Caki2 (cell line): ENCODE data around the gene FBXW2. TPM values are rescaled to one million over a fixed set of nuclear protein-coding genes. Genes with fewer than 3 reads are reported as not detected.

Experiments
- DNase-seq: peaks from one replicate; pipeline ENCODE4 v3.0.0-alpha.2; 2015; ENCODE audit warnings: low read depth
- in situ Hi-C: cut with HindIII; loops from 2 replicates; pipeline ENCODE4 v1.10.0; 2016; ENCODE audit warnings: low sequenced_read_pairs, low pct_unique_long_range_greater_than_20kb, mixed read lengths
- total RNA-seq: library from RNA; depleted of rRNA; stranded (reverse); fragments of >200 nt; shearing (Covaris generic); gene quantifications from 2 replicates; pipeline ENCODE4 v1.2.3, GENCODE V29; 2014; ENCODE audit warnings: low replicate concordance

FBXW2 gene
- total RNA-seq, 1 experiment from 2014 or later, result 15.1 TPM

DNA sequence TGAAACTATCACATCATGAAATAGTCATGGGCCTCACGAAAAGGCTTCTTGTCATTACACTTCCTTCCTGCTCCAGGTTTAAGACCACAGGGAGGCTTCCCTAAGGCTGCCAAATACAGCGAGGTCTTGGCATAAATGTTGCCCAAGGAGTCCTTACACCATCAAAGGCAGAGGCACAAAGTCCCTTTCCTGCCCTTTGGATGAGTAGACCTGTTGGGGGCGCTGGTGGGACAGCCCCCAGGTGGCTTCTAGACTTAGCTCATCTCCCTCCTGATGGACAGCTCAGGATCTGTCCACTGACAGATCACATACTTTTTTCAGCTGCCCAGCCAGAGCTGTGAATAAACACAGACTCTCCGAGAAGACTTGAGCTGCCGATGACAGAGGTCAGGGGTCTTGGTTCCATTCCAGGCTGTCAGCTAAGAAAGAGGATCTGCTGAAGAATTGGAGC lies 63.4 kb downstream of the FBXW2 start:
- in situ Hi-C loops, result no loop called here
- no peak for DNase-seq

DNA sequence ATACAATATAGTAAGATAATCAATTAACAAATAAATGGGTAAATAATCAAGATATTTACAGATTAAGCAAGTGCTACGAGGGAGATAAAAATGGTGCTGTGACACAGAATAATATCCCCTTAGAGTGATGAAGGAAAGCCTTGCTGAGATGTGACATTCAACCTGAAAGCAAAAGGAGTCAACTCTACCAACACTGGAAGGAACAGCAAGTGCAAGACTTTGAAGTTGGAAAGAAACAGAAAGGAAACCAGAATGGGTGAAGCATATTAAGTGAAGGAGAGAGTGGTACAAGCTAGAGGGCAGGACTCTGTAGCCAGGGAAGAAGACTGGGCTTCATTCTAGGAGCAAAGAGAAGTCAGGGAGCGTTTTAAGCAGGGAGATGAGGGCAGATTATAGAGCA lies 66.7 kb downstream of the FBXW2 start:
- no peak for DNase-seq
- in situ Hi-C loops, result no loop called here

DNA sequence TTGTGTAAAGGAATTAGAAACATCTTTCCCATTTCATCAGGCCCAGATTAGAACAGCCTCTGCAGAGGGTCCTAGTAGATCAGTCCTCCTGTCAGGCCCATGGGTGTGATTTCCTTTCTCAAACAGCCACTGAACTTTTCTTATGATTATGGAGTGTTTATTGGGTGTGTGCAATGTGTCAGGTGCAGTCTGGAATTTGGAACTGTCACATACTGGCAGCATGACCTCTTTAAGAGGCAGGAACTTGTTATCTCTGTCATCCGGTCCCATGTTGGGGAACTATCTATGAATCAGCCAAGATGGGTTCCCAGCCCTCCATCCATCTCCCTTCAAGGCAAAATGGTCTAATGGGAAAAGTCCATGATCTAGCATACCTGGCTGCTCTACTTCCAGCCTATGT lies 67.3 kb downstream of the FBXW2 start:
- in situ Hi-C loops, result no loop called here
- DNase-seq, result no peak

DNA sequence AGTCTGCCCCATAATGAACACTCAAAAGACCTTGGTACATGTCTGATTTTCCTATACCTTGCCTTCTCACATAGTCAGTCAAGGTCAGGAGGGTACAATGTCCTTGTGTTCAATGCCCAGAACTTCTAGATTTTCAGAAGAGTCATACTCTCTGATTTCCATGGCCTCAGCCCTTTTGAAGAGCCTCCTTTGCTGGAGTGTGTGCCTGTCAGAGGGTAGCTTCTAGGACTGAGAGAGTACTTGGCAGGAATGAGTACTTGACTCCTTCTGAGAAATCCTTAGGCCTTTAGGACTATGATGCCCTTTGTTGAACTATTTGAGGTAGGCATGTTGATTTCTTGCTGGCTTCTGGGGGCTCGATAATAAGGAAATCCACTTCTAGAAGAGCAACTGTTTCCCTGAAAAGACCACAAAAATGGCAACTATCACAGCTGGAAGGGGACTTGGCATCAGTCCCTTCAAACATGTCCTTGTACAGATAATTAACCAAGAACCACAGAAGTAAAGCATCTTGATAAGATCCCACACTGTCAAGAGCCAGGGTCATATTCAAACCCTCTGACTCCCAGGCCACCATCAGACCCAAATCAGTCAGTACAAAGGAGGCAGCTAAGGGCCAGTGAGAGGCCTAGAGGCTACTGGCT lies 68.3 kb downstream of the FBXW2 start:
- no peak for DNase-seq
- in situ Hi-C loops, result no loop called here

DNA sequence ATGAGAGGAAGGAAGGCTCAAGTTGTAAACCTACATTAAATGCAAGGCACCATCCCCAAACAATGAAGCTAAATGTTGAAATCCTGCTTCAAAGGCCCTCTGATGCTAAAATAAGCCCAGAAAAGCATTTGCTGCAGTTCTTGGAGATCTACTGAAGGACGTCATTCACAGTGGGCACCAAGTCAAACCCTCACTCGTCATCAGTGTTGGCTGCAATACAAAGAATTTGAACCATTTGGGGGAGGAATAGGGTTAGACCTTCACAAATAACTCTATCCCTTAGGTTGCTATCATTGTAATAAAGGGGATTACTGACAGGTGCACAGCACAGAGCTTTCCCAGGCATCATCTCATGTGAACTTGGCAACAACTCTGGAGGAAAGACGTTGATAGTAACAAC lies 69.7 kb downstream of the FBXW2 start:
- in situ Hi-C loops, result no loop called here
- no peak for DNase-seq

DNA sequence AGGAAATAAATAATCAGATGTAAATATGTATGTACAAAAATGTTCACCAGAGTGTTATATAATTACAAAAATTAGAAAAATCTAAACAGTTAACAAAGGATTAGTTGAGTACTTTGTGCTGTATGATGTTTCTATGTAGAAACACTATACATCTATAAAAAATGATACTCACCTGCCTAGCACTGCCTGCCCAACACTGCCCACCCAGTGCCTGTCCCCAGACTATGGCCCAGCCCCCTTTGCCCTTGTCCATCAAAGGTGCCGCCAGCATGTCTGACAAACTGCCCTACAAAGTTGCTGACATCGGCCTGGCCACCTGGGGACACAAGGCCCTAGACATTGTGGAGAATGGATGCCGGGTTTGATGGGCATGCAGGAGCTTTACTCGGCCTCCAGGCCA lies 72.8 kb downstream of the FBXW2 start:
- no peak for DNase-seq
- in situ Hi-C loops, result no loop called here

DNA sequence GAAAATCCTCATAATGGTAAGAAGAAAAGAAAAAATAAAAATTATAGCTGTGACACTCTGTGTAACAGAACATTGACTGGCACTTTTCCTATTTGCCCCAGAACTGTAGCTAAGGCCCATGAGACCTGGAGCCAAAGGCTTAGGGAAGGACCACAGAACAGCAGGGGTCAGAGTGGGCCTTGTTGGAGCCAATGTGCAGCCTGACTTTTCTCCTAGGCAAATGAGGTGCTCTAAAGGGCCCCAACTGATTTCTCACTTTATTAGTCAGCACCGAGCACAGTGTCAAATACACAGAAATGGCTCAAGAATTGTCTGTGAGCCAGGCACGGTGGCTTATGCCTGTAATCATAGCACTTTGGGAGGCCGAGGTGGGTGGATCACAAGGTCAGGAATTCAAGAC lies 74.9 kb downstream of the FBXW2 start:
- in situ Hi-C loops, result no loop called here
- DNase-seq, result no peak

DNA sequence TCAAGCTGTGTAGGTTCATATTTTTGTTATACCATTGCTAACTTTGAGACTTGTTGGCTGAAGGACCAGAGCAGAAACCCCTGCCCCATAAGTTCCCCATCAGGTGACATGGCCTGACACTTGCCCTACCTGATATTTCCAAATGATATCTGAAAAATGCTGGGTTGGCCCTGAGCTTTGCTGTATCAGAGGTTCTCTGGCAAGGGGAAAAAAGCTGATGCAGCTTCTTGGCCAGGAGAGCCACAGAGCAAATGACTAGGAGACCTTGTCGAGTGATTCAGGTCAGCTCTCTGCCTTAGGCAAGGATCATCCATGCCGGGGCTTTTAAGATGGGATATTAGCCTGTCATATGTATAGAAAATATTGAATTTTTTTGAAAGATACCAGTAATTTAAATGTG lies 76.0 kb downstream of the FBXW2 start:
- DNase-seq, result no peak
- in situ Hi-C loops, result no loop called here

DNA sequence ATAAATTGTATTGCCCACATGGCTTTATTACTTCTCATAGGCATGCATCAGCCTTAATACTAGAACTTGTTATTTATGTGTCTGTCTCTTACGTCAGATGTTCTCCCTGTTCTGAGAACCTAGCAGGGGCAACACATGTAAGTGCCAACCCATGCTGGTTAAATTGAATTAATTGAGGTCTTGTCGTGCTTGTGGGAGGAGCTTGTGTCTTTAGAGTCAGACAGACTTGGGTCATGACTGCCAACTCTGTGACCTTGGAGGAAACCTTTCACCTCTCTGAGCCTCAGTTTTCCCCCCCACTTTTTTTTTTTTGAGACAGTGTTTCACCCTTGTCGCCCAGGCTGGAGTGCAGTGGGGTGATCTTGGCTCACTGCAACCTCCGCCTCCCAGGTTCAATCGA lies 76.7 kb downstream of the FBXW2 start:
- in situ Hi-C loops, result no loop called here
- DNase-seq, result no peak

DNA sequence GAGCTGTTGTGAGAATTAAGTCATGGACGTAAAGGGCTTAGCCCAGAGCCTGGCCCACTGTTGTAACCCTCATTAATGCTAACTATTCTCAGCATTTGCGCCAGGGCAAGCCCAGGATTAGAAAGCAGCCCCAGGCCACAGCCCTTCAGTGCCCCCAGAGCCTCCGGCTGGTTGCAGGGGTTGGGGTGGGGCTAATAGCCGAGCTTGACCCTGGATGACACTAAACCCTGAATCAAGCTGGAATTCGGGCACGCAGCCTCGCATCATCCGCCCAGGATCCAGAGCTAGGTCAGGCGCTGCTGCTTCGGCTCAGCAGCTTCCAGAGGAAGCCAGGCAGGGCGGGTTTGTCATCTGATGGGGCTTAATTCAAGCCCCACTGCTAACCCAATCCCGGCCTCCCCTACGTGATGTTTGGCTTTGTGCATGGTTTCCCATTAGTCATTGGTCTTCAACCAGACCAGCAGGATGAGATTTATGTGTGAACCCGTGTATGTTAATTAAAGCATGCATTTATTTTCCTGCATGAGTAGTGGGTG lies 77.8 kb downstream of the FBXW2 start:
- in situ Hi-C loops, result no loop called here

DNA sequence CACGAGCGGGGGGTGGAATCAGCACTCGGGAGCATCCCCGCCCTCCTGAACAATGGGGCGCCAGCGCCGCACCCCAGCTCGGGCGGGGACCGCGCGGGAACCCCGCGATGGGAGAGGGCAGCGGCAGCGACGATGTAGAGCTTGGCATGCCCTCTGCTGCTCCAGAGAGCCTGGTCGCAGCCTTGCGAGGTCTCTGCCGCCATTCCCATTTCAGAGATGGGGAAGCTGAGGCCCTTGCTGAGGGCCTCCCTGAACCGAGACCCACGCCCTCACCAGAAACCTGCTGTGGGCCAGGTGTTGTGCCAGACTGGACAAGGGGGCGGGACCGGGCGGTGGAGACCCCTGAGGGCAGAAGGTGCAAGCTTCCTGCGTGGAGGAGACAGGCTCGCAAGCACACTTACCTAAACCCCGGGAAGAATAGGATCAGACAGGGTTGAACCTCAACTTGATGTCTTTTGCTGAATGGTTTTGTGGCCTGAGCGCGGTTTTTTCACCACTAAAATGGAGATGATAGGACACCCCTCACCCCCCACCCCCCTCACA lies 78.3 kb downstream of the FBXW2 start:
- DNase-seq, result no peak
- in situ Hi-C loops, result no loop called here

More for the DNA sequence above, 77.8 kb downstream of the FBXW2 start:
- peak; percentile 93 for DNase-seq

DNA sequence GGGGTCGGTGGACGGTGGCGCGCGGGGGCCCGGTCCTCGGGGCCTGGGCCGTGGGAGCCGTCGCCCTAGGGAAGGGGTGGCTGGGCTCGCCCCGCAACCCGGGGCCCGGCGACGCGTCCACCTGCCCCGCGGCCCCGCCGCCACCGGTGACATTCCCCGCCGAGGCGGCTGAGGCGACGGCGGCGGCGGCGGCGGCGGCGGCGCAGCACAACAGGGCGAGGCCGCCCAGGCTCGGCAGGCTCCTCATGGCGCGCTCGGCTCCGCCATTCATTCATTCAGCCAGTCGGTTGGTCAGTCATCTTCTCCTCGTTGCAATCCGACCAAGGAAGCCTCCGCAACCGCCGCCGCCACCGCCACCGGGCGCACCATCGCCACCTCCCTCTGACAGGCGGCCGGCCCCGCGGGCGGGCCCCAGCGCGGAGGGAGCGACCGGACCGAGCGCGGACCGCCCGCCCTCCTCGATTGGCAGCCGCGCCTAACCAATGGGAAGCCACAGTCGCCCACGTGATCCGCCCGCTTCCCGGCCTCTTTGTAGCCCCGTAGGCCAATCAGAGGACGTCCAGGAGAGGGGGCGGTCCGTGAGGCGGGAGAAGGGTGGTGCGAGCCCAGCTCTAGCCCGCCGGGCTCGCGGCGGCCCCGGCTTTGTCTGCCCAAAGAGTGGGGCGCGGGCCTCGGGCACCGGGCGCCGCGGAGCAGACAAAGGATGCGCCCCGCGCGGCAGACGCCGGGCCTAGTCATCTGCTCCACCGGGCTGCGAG lies 78.9 kb downstream of the FBXW2 start, which contains the start of gene MEGF9:
MEGF9 (minus strand) TSS at position 383 of the 758 bp plus-strand sequence; CDS start at position 271, 112 bp downstream.
- peak; percentile 98 for DNase-seq
- in situ Hi-C loops, result no loop called here

DNA sequence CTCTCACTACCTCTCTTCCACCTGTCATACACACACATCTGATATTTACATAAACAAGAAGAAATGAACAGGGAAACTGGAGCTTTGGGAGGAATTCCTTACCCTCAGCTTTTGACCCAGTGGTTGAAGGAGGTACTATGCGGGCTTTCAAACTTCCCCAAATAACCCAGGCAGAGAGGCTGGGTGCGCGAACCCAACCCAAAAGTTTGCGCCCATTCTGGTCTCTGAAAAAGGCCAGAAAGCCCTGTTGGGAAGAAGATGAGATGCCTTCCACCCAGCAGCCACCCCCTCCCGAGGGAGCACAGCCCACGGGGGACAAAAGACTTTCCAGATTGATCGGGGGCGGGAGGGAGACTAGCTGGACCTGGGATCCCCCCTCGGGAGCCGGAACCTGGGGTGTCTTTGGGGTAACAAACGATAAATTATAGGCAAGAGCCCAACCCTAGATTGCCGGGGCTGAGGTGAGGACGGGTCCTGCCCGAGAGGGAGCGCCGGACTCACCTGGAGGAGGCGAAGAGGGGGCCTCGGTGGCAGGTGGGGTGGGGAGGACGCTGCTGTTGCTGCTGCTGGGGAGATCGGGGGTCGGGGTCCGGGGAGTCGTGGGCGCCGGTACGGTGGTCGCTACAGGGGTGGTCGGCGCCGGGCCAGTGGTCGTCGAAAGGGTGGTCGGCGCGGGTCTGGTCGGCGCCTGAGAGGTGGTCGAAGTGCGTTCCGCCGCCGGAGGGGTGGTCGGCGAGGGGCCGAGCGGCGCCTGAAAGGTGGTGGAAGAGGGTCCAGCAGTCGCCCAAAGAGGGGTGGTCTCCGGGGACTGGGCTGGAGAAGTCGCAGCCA lies 79.7 kb downstream of the FBXW2 start:
- no peak for DNase-seq
- in situ Hi-C loops, result no loop called here

DNA sequence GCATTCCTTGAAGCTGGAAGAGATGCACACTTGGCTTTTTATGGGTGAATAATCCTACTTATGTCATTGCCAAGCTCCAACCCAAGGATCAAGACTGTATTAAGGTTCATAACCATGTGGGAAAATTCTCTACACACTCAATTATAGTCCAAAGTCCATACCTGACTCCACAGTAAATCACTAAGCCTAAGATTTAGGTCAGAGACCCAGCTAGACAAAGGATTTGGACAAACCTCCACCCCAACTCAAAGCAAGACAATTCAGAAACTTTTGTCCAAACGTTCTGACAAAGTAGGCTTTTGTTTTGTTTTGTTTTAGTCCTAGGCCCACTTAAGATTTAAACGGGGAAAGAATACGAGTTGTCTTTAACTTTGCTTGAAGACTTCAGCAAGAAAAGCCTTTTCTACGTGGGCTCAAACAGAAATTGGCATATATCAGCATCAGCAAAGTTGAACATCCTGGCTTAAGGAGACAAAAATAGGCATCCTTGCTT lies 80.6 kb downstream of the FBXW2 start:
- DNase-seq, result peak; percentile 43
- in situ Hi-C loops, result no loop called here

DNA sequence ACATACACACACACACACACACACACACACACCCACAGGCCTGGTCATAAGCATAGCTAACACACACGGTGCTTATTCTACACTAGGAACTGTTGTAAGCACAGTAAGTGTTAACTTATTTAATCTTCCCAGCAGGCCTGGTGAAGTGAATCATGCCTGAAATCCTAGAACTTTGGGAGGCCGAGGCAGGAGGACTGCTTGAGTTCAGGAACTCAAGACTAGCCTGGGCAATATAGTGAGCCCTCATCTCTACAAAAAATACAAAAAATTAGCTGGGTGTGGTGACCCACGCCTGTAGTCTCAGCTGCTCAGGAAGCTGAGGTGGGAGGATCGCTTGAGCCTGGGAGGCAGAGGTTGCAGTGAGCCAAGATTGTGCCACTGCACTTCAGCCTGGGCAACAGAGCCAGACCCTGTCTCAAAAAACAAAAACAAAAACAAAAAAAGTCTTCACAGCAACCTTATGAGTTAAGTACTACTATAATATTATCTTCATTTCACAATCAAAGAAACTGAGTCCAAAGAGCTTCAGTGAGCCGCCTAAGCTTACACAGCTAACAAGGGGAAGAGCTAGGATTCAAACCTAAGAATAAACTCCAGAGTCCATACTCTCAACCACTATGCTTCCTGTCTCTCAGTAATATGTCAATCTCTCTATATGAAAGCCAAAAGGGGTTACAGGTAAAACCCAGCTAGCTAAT lies 81.2 kb downstream of the FBXW2 start:
- in situ Hi-C loops, result no loop called here
- peak; percentile 56 for DNase-seq

DNA sequence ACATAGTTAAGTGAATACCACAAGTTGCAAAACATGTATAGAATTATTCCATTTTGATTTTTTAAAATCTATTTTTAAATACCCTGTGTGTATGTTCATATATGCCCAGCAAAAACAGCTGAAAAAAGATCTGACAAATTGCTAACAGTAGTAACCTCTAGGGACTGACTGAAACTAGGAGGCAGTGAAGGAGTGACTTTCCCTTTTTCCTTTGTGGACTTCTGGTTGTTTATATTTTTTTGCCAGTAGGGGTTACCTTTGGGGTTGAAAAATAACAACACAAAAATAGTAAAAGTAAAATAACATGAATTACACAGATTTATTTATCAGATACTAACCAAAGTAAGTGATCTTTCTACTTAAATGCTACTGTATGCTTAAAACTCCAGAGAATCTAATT lies 81.9 kb downstream of the FBXW2 start:
- in situ Hi-C loops, result no loop called here
- DNase-seq, result no peak

DNA sequence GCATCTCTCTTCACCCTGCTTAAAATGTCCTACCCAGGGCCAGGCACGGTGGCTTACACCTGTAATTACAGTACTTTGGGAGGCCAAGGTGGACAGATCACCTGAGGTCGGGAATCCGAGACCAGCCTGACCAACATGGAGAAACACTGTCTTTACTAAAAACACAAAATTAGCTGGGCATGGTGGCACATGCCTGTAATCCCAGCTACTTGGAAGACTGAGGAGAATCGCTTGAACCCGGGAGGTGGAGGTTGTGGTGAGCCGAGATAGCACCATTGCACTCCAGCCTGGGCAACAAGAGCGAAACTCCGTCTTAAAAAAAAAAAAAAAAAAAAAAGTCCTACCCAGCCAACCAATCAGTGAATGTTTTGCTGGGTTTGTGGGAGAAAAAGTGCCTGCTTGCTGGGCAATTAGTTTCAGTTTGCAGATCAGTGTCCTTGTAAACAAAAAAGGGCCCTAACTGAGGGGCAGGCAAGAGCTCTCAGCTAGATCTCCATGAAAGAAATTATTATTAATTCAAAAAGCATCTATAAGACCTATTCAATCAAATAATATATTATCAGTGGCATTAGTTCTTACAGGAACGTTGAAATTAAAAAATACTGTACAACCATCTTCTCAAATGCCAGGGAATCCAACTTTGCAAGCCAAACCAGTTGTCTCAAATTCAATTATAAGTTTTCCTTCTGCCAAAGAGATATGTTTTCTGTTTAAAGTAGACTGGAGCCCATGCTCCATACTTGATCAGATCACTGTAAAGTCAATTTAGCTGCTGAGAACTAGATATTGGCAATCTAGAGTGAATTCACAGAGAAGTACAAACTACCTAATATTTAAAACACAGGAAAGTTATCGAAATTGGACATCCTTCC lies 82.9 kb downstream of the FBXW2 start:
- in situ Hi-C loops, result no loop called here

More for the DNA sequence above, 82.9 kb downstream of the FBXW2 start:
- peak; percentile 76 for DNase-seq
